GM10248 (cell line): ENCODE results near the gene LHPP.

Source experiments
- CTCF ChIA-PET: fragments of 300-600 bp; sonication (Branson Sonifier 250); formaldehyde crosslinking; extraction: SDS; loops from one replicate; lab custom pipeline; 2021; ENCODE audit warnings: antibody characterized with exemption; lab: Yijun Ruan, JAX
- POLR2A ChIA-PET: fragments of 350-650 bp; sonication (Branson Sonifier 250); formaldehyde crosslinking; extraction: SDS; loops from one replicate; lab custom pipeline; 2020; ENCODE audit warnings: antibody characterized with exemption; lab: Yijun Ruan, JAX
- DNase-seq: peaks from one replicate; pipeline ENCODE4 v3.0.0; 2012; ENCODE audit errors: extremely low spot score
- TF ChIP-seq, protein P1 (sequence below): IDR thresholded peaks from 2 replicates; pipeline ENCODE4 v1.5.1; 2012; ENCODE audit warnings: mild to moderate bottlenecking, low read depth; ENCODE audit errors: extremely low read depth, missing control alignments, control extremely low read depth

The LHPP gene

DNA sequence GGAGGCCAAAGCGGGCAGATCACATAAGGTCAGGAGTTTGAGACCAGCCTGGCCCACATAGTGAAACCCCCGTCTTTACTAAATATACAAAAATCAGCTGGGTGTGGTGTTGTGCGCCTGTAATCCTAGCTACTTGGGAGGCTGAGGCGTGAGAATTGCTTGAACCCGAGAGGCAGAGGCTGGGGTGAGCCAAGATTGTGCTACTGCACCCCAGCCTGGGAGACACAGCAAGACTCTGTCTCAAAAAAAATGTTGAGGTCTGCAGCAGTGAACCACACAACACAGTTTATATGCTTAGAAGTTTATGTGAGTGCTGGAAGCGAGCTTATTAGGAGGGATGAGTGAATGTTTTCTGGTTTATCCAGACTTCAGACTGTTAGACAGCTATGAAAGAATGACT, 10.4 kb downstream of the LHPP start:
- ChIA-PET CTCF (interaction anchor here (1.2 to 1.4 kb wide), 3 partner anchors 12 to 83 kb away, joined by 3 to 4 read pairs (median 4); no protein-coding TSS in a partner anchor), POLR2A (no interaction called here)
- no peak for DNase-seq
- TF ChIP-seq, protein P1, sequence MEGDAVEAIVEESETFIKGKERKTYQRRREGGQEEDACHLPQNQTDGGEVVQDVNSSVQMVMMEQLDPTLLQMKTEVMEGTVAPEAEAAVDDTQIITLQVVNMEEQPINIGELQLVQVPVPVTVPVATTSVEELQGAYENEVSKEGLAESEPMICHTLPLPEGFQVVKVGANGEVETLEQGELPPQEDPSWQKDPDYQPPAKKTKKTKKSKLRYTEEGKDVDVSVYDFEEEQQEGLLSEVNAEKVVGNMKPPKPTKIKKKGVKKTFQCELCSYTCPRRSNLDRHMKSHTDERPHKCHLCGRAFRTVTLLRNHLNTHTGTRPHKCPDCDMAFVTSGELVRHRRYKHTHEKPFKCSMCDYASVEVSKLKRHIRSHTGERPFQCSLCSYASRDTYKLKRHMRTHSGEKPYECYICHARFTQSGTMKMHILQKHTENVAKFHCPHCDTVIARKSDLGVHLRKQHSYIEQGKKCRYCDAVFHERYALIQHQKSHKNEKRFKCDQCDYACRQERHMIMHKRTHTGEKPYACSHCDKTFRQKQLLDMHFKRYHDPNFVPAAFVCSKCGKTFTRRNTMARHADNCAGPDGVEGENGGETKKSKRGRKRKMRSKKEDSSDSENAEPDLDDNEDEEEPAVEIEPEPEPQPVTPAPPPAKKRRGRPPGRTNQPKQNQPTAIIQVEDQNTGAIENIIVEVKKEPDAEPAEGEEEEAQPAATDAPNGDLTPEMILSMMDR = no peak

DNA sequence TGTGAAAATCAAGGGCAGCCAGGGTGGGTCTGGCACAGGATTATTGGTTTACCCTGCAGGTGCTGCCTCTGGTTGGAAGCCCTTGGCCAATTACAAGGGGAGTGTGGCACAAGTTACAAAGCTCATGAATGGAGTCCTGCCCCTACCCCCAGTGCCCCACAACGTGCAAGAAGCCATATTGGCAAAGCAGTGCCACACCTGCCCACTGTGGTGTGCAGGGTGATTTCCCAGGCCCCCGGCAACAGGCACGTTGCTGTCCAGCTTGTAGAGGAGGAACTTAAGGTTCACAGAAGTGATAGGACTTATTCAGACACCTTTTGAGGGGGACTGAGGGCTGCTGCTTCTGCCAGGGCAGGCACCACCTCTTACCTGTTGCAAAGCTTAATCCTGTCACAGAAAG, 11.4 kb downstream of the LHPP start:
- CTCF ChIA-PET = interaction anchor here (0.8 to 1.4 kb wide), 5 partner anchors 8 to 478 kb away, joined by 3 to 4 read pairs (median 3); no protein-coding TSS in a partner anchor
- DNase-seq = no peak
- POLR2A ChIA-PET = no interaction called here
- TF ChIP-seq, protein P1 = no peak

DNA sequence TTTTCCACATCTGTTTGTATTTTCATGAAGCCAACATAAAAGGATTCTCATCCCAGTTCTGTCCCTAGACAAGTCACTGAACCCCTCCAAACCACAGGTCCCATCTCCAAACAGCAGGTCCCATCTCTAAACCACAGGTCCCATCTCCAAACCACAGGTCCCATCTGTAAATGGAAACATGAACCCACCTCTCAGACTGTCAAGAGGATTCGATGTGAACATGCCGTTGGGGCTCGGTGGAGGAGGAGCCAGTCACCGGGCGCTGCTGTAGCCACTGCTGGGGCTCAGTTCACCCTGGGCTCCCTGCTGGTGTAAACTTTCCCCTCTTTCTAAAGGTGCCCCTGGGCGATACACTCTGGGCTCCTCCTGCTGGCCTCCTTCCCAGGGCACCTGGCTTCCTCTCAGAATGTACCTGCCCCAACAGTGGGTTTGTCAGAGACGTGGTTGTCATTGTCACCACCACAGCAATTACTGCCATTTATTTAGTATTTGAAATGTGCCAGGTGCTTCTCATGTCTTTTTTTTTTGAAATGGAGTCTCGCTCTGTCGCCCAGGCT, 13.0 kb downstream of the LHPP start:
- TF ChIP-seq, protein P1 = no peak
- DNase-seq = no peak
- ChIA-PET POLR2A (interaction anchor here (0.6 kb wide), 1 partner anchor 82 kb away, joined by 3 read pairs; no protein-coding TSS in a partner anchor), CTCF (interaction anchor here (1.4 kb wide), 1 partner anchor 13 kb away, joined by 4 read pairs; the partner anchor contains the start of gene LHPP)

DNA sequence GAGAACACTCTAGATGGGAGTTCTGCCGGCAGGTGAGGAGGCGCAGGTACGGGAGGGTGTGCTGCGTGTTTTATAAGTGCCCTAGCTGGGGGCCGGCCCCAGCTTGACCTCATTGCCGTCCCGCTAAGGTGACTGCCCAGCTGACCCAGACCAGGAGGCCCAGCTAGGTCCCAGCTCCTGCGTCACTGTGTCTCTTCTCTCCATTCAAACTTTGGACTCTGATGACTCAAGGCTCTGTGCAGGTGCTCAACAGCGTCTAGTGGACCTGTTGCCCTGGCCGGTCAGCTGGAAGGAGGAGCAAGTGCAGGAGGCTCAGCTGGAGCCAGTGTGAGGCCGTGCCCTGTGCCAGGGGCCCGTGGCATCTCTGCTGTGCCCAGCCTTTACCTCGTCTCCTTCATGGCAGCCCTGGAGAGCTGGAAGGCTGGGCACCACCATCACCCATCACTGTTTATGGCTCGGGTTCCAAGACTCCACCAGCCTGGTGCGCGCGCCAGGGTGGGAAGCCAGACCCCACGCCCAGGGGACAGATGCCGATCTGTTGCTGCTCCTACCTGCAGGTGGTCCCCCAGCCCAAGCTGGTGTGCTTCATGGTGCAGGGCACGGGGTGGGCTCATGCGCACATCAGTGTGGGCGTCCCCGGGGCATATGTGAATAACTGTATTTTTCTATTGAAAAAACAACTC, 14.6 kb downstream of the LHPP start:
- ChIA-PET POLR2A (no interaction called here), CTCF (no interaction called here)
- no peak for DNase-seq
- TF ChIP-seq, protein P1 = no peak

DNA sequence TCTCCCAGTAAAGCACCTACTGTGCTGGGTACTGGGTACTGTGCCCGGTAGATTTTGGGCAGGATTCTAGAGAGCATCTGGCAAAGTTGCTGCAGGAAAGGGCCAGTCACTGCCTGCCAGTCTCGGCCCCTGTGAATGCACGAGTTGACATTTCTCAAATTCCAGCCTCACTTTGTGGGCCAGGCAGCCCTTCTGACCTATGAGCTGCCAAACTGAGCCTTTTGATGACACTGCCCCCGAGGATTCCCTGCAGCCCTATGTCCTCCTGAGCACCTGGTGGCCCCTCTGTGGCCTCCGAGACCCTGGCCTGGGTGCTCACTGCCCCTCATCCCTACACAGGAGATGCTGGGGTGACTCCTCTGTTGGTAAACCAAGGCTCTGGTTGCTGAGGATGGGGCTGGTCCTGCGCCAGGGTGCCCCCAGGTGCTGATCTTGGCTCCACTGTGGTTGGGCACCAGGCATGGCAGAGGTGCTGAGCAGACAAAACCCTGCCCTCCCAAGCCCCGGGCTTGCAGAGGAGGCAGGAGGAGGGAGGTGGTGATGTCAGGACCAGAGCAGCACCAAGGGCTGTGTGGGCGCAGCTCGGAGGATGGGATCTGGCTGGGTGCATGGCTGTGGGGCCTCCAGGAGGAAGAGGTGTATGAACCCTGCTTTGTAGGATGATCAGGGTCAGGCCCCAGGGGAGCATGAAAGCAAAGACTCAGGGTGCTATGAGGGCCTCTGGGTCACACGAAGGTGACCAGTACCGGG, 16.2 kb downstream of the LHPP start:
- ChIA-PET CTCF (no interaction called here), POLR2A (no interaction called here)
- TF ChIP-seq, protein P1 = no peak
- no peak for DNase-seq

DNA sequence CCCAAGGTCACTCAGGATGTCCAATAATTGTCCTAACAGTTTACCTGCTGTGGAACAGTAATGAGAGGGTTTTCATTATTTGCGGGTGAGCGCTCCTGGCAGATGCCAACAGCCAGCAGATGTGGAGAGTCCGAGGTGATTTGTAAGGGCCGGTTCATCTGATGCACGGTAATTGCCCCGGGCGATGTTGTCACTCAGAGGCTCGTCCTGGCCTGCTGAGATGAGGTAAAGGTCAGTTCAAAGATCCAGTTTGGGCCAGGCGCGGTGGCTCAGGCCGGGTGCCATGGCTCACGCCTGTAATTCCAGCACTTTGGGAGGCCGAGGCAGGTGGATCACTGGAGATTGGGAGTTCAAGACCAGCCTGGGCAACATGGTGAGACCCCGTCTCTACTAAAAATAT, 16.9 kb downstream of the LHPP start:
- DNase-seq = no peak
- POLR2A ChIA-PET = no interaction called here
- CTCF ChIA-PET = no interaction called here
- TF ChIP-seq, protein P1 = no peak
